Measurements from ENCODE around the gene ANKS6.
A peak's percentile ranks its signal among the peaks of the same experiment; 100 is the strongest.

- peak; percentile 38 for TF ChIP-seq POLR2A (IDR thresholded peaks at IDR 0.05)
- TF ChIP-seq CTCF (IDR thresholded peaks at IDR 0.05), result peak in 2 of 3 donors; percentile 71 to 75
- no peak for TF ChIP-seq EP300 (IDR thresholded peaks at IDR 0.05)
These were observed at the start of gene ANKS6 for GRCh38 chr9:98796364-98797101.
